ENCODE results near the gene MRPL50. TPM values are rescaled to one million over a fixed set of nuclear protein-coding genes. Genes with fewer than 3 reads are reported as not detected.

Gene MRPL50
- total RNA-seq, 2 donors from 2014 or later, result 9.5 to 10.1 TPM

DNA sequence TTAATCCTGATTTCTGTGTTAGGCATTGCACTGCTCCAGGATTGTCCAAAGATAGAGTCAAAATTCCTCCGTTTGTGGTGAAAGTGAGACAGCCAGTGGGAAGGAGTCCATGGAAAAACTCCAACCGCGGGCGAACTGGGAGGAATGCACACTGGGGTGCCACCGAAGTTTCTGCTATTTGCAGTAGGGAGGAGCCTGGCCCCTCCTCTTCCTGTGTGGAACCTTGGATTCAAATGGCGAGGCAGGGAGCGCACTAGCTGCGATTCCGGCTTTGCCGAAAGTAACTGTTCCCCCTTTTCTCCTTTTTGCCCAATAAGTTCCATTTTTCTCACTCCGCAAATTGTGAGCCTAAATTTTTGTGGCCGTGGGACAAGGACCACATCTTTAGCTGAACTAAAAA, 22.9 kb downstream of the MRPL50 start:
- no peaks in the 10 kb centered on the region for H3K27me3 ChIP-seq
- no peaks in the 10 kb centered on the region for H3K4me1 ChIP-seq
- H3K9me3 ChIP-seq, result no peaks in the 10 kb centered on the region
- H3K36me3 ChIP-seq, result no peaks in the 10 kb centered on the region
- intact Hi-C loops (cut with DNase I), result no loop called here
- no peak overlapping the region for H3K27ac ChIP-seq
- TF ChIP-seq, protein P1, sequence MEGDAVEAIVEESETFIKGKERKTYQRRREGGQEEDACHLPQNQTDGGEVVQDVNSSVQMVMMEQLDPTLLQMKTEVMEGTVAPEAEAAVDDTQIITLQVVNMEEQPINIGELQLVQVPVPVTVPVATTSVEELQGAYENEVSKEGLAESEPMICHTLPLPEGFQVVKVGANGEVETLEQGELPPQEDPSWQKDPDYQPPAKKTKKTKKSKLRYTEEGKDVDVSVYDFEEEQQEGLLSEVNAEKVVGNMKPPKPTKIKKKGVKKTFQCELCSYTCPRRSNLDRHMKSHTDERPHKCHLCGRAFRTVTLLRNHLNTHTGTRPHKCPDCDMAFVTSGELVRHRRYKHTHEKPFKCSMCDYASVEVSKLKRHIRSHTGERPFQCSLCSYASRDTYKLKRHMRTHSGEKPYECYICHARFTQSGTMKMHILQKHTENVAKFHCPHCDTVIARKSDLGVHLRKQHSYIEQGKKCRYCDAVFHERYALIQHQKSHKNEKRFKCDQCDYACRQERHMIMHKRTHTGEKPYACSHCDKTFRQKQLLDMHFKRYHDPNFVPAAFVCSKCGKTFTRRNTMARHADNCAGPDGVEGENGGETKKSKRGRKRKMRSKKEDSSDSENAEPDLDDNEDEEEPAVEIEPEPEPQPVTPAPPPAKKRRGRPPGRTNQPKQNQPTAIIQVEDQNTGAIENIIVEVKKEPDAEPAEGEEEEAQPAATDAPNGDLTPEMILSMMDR (IDR thresholded peaks at IDR 0.05), result no peak
- DNase-seq, result no peak
- H3K9ac ChIP-seq (ENCODE audit: low read depth in 2 of 2, low read length in 2 of 2), result no peak overlapping the region
- no peak overlapping the region for H3K4me3 ChIP-seq

DNA sequence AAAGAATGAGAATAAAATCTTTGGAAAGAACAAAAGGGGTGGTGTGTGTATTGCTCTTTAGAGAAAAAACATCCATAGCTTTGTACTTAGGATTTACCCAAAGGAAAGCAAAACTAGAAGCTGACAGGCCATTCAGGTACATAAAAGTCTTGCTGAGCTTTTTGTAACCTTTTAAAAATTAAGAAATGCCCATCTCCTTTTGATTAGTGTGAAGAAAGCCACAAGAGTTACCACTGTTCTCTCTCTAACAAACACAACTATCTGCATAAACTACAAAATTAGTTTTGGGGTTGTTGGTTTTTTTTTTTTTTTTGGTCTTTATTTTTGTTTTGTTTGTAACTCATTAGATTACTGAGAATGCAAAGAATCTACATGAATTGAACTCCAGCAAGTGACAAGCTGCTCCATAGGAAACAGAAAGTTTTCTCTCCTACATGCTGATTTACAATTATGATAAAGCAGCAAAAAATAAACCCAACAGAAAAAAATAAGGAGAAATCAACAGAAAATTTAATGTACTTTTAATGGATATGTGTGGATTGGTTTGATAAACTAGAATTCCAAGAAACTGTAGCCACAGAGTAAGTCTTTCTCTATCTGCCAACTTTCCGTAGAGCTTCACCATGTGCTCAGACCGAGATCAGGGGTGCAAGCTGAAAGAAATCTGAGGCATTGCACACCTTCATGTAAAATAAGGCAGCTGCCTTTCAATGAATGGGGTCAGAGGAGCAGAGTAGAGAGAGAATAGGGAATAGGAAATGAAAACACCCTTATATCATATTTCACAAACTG, 25.9 kb downstream of the MRPL50 start:
- DNase-seq, result no peak
- intact Hi-C loops (cut with DNase I), result no loop called here
- Histone ChIP-seq H3K27me3 (no peaks in the 10 kb centered on the region), H3K4me1 (no peaks in the 10 kb centered on the region), H3K4me3 (no peak overlapping the region), H3K9me3 (no peaks in the 10 kb centered on the region), H3K27ac (no peak overlapping the region), H3K36me3 (no peaks in the 10 kb centered on the region), H3K9ac (ENCODE audit: low read depth in 2 of 2, low read length in 2 of 2) (no peak overlapping the region)
- TF ChIP-seq, protein P1 (IDR thresholded peaks at IDR 0.05), result no peak

DNA sequence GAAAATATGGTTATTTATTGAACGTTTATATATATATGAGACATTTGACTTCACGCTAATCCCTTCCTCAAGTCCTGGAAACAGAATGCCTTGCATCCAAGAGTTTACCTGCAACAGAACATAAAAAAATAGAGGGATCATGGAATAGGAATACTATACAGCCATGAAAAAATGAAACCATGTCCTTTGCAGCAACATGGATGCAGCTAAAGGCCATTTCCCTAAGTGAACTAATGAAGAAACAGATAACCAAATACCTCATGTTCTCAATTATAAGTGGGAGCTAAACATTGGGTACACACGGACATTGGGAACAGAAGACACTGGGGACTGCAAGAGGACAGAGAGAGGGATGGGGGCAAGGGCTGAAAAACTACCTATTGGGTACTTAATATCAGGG, 26.6 kb downstream of the MRPL50 start:
- no peaks in the 10 kb centered on the region for H3K27me3 ChIP-seq
- no peak overlapping the region for H3K4me3 ChIP-seq
- no peaks in the 10 kb centered on the region for H3K36me3 ChIP-seq
- H3K9ac ChIP-seq (ENCODE audit: low read depth in 2 of 2, low read length in 2 of 2), result no peak overlapping the region
- no peak for DNase-seq
- intact Hi-C loops (cut with DNase I), result no loop called here
- TF ChIP-seq, protein P1 (IDR thresholded peaks at IDR 0.05), result no peak
- no peaks in the 10 kb centered on the region for H3K4me1 ChIP-seq
- H3K27ac ChIP-seq, result no peak overlapping the region
- H3K9me3 ChIP-seq, result no peaks in the 10 kb centered on the region

DNA sequence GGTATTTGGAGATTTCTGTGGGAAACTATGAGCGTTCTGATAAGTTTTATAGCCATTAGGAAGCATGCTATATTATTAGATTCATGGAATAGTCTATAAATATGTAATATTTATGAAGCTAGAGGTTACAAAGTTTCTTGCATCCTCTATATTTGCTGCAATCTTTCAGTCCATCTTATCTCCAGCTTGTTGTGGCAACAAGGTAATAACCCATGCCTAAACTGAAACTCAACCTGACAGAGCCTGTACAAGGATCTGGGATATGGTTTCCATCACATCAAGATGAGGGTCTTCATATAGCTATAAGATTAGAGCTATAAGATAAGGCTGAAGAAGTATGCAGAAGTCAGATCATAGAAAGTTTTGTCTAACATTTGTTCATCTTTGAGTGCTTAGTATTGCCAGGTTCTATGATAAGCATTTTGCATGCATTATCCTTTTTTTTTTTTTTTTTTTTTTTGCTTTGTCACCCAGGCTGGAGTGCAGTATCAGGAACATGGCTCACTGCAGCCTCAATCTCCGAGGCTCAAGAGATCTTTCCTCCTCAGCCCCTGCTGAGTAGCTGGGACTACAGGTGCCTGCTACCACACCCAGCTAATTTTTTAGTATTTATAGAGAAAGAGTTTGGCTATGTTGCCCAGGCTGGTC, 28.4 kb downstream of the MRPL50 start:
- no peak overlapping the region for H3K9ac ChIP-seq (ENCODE audit: low read depth in 2 of 2, low read length in 2 of 2)
- no peaks in the 10 kb centered on the region for H3K4me1 ChIP-seq
- intact Hi-C loops (cut with DNase I), result no loop called here
- no peaks in the 10 kb centered on the region for H3K27me3 ChIP-seq
- no peaks in the 10 kb centered on the region for H3K36me3 ChIP-seq
- DNase-seq, result no peak
- TF ChIP-seq, protein P1 (IDR thresholded peaks at IDR 0.05), result no peak
- H3K27ac ChIP-seq, result no peak overlapping the region
- no peak overlapping the region for H3K4me3 ChIP-seq
- no peaks in the 10 kb centered on the region for H3K9me3 ChIP-seq

DNA sequence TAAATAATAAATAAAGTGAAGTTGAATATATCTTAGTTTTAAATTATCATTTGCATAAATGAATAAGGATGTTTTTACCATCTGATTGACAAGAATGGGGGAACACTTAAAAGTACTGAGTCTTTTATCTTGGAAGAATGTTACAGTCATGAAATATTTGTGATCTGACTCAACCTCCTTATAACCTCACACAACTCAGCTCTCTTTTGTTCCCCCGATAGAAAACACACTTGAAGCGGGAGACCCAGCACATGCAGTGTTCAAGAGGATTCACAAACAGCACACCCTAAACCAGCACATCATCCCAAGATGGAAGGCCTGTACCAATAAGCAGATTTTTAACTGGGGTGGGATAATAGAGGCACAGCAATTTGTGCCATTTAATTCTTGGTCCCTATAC, 29.1 kb downstream of the MRPL50 start:
- no peak for DNase-seq
- H3K27ac ChIP-seq, result no peak overlapping the region
- no peaks in the 10 kb centered on the region for H3K27me3 ChIP-seq
- intact Hi-C loops (cut with DNase I), result no loop called here
- H3K4me1 ChIP-seq, result no peaks in the 10 kb centered on the region
- TF ChIP-seq, protein P1 (IDR thresholded peaks at IDR 0.05), result no peak
- H3K36me3 ChIP-seq, result no peaks in the 10 kb centered on the region
- H3K4me3 ChIP-seq, result no peak overlapping the region
- H3K9ac ChIP-seq (ENCODE audit: low read depth in 2 of 2, low read length in 2 of 2), result no peak overlapping the region
- H3K9me3 ChIP-seq, result no peaks in the 10 kb centered on the region
